ENCODE results near the gene SDK1. TPM values are rescaled to one million over a fixed set of nuclear protein-coding genes. Genes with fewer than 3 reads are reported as not detected.
"Not testable (repeated sequence)": the region's sequence is repeated elsewhere in the genome, so short reads cannot be mapped to it uniquely, and the experiment has no call there.

Gene SDK1
- polyA plus RNA-seq, 3 donors = 3.2 to 6.6 (median 3.3) TPM

DNA sequence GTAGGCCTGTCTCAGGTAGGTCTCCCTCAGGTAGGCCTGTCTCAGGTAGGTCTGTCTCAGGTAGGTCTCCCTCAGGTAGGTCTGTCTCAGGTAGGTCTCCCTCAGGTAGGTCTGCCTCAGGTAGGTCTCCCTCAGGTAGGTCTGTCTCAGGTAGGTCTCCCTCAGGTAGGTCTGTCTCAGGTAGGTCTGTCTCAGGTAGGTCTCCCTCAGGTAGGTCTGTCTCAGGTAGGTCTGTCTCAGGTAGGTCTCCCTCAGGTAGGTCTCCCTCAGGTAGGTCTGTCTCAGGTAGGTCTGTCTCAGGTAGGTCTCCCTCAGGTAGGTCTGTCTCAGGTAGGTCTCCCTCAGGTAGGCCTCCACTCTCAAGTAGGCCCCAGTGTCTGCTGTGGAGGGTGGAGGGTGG lies 281.1 kb downstream of the SDK1 start:
- H3K27ac ChIP-seq (ENCODE audit: low read depth, low read length) = not testable (repeated sequence)

DNA sequence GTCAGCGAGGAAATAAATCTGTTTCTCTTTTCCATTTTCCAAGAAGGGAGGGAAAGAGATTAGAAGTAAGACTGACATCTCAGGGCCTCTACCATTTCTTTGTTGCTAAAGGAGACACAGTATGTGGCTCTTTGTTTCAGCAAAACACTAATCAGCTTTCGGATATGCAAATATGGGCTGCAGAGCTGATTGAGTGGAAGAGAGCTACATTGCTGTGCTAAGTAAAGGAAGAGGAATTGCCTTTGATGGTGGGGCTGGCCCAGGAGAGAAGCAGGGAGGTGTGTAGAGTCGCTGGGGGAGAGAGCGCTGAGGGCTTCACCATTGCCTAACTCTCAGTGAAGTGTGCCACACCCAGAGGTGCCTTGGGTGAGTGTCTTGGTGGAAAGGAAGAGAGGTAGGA lies 284.8 kb downstream of the SDK1 start:
- H3K27ac ChIP-seq (ENCODE audit: low read depth, low read length) = no peak overlapping the region
- 78 to 83% (median 80%) methylated on average over 4 of the region's 4 CpGs for WGBS, 3 donors

DNA sequence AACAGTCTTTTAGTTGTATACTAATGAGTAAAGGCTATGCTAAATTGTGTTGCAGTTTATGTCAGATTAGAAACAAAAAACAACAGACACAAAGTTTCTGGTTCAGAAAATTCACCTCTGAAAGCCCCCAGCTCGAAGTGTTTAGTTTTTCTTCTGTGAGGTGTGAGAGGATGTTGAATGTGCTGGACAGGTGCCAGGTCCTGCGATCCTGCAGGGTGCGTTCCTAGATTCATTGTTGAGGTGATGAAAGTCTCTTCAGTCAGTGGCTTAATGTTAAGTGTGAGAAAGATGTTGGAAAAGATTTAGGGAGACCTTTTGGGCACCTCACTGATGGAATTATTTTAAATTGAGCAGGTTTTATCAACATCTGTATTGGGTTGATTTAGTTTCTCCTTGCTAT lies 287.3 kb downstream of the SDK1 start:
- no peak overlapping the region for H3K27ac ChIP-seq (ENCODE audit: low read depth, low read length)
- 42 to 48% (median 46%) methylated on average over 3 of the region's 3 CpGs for WGBS, 3 donors

DNA sequence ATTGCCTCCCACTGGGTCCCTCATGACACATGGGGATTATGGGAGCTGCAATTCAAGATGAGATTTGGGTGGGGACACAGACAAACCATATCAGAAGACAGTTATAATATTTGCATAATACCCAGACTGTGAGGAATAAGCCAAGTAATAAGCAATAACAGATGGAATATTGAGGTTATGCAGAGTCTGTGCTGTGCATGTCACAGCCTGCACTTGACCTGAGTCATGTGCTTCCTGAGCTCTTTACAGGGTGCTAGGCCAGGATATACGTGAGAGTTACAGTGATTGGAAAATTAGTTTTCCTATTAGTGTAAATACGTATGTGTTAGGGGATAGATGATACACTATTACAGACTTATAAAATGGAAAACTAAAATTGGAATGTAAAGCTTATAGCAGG lies 288.7 kb downstream of the SDK1 start:
- no peak overlapping the region for H3K27ac ChIP-seq (ENCODE audit: low read depth, low read length)
- 67 to 78% (median 73%) methylated on average over 2 of the region's 2 CpGs for WGBS, 3 donors

DNA sequence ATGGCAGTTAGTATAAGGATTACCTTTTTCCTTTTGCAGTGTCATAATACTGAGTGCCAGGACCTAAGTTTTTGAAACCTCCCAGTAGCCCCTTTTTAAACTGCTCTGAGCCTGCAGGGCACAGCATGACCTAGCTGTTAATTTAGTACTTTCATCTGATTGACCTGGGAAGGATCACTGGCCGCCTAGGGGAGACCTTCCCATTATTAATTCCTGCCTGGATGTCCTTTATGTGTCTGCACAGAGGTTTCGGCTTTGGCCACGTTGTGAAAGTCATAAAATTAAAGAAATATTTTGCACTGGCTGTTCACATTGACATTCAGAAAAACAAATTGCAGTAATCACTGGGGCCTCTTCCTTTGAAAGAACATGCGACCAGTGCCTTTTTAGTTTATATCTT lies 290.2 kb downstream of the SDK1 start:
- WGBS, 3 donors = 71 to 86% (median 76%) methylated on average over 4 of the region's 4 CpGs
- H3K27ac ChIP-seq (ENCODE audit: low read depth, low read length) = no peak overlapping the region

DNA sequence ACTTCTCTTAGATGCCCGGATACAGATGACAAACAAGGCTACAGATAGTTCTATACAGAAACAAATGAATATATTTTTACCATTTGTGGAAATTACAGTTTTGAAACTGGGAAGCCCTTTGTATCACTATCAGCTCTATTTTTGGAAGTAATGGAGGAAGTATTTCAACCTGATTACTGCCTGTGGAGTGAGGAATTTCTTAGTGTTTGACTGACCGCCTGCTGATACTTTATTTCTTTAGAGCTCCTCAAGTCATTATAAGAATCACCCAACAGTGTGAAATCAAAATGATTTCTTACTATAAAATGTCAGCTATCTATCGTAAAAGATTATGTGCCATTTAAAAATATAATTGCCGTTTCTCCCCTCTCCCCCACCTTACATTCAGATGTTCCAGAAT lies 290.9 kb downstream of the SDK1 start:
- no peak overlapping the region for H3K27ac ChIP-seq (ENCODE audit: low read depth, low read length)
- WGBS, 3 donors = 84 to 86% (median 84%) methylated on average over 4 of the region's 4 CpGs

DNA sequence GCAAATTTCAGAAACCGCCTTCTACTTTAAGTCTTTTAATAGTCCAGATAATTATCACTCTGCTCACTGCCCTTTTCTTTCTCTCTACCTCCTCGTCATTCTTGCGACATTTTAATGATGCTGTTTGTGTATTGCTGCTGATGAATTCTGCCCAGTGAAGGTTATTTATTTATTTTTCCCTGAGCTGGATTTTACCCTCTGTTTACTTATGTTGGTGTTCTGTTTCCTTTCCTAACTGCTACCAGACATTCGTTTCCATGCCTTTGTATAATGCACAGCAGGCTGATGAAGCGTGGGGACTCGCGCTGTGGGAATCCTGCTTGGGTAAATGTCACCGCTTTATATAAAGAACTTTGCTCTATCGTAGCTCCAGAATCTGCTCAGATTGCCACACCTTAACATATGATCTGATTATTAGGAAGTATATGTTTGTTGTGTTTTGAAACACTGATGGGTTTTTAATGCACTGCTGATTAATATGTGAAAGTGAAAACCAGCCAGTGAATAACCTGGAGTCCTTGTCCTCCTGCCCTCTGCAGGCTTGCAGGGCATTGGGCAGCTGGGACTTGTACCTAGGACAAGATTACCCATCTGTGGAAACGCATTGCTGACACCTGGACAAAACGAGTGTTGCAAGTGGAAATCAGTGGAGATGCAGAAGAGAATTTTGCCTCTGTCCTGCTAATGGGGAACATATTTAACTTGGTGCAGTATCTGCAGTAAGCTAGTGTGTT lies 291.5 kb downstream of the SDK1 start:
- WGBS, 3 donors = 44 to 63% (median 58%) methylated on average over 11 of the region's 11 CpGs
- no peak overlapping the region for H3K27ac ChIP-seq (ENCODE audit: low read depth, low read length)

DNA sequence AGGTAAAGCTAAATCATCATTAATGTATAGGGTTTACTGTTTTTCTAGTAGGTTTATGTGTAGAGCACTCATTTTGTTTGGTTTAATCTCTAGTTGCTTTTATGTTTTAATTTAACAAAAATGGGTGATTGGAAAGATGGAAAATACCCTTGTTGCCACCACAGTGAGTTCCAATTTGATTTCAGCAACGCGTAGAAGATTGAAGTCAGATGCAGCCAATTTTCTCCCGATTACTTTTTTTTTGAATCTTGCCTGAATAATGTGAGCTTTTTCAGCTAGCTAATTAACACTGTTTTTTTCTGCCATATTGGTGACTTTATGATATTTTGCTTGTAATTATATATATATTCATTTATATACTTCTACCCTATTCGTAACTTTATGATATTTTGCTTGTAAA lies 293.8 kb downstream of the SDK1 start:
- H3K27ac ChIP-seq (ENCODE audit: low read depth, low read length) = no peak overlapping the region
- 96 to 97% (median 96%) methylated on average over 4 of the region's 4 CpGs for WGBS, 3 donors

DNA sequence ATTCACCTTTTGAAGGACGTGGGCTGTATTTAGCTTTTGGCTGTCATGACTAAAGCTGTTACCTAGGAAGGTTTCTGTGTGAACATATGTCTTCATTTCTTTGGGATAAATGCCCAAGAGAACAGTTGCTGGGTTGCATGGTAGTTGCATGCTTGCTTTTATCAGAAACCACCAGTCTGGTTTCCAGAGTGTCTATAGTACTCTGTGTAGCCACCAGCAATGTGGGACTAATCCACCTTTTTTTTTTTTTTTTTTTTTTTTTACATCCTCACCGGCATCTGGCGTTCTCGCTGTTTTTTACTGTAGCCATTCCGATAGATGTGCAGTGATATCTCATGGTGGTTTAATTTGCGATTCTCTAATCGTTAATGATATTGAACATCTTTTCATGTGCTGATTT lies 297.8 kb downstream of the SDK1 start:
- 67 to 94% (median 89%) methylated on average over 7 of the region's 7 CpGs for WGBS, 3 donors
- H3K27ac ChIP-seq (ENCODE audit: low read depth, low read length) = no peak overlapping the region

DNA sequence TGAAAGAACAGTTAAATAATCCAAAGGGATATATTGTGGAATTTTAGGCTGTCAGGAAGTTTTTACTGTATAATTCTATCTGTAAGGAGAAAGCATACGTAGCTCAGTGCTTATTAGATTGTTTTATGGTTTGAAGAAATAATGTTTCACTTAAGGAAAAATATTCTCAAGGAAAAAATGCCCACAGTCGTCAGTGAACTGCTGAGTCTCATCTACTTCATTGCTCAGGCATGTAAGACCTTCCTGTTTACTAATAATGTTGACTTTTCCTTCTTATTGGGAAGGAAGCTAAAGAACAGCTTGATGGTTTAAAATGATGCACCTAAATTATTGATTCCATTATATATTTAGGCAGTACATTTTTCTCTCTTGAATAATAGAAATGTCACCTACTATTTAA lies 304.2 kb downstream of the SDK1 start:
- 47 to 60% (median 60%) methylated on average over 2 of the region's 2 CpGs for WGBS, 3 donors
- no peak overlapping the region for H3K27ac ChIP-seq (ENCODE audit: low read depth, low read length)

DNA sequence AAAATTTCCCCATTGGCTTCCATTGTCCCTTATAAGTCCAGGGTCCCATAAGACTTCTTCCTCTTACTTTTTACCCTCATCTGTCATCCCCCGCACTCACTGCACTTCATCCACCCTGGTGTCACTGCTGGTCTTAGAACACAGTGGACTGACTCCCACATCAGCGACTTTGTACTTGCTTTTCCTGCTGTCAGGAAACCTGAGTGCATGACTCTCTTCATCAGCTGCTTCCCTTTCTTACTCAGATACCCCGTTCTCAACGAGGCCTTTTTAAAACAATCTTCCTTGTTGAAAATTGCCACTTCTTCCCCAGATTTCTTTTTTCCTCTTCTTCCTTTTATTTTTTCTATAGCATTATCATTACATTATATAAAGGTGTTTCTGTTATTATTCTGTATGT lies 305.4 kb downstream of the SDK1 start:
- H3K27ac ChIP-seq (ENCODE audit: low read depth, low read length) = no peak overlapping the region
- WGBS, 3 donors = 53 to 78% (median 59%) methylated on average over 4 of the region's 4 CpGs

DNA sequence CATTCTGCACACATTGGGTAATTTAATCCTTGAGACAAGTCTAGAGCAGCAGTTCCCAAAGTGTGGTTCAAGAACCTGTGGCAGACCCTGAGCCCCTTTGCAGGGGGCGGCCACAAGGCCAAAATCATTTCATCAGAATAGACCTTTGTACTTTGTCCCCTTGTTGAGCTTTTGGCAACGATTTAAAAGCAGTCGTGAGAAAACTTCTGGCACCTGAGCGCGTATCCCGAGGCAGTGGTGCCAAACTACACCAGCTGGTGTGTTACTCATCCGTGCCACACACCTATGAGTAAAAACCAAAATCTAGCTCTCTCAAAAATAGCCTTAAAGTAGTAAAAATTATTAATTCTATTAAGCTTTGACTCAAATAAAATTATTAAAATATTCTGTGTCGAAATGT lies 306.8 kb downstream of the SDK1 start:
- H3K27ac ChIP-seq (ENCODE audit: low read depth, low read length) = no peak overlapping the region
- WGBS, 3 donors = 49 to 92% (median 87%) methylated on average over 8 of the region's 8 CpGs

DNA sequence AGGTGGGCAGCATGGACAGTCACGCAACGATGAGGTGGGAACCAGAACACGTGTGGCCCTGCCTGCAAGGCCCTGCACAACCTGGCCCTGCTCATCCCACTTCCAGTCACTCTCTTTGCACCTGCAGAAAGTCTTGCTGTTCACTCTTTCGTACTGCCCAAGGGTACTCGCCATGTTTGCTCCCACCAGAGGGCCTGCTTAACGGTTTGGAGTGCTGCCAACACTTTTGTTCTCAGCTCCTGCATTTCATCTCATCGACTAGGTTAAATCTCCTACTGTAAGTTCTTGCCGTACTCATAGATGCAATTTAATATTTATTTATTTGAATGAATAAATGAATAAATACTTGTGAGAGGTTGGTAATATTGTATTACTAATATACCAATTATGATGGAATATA lies 315.3 kb downstream of the SDK1 start:
- WGBS, 3 donors = 83 to 86% (median 85%) methylated on average over 8 of the region's 8 CpGs
- H3K27ac ChIP-seq (ENCODE audit: low read depth, low read length) = no peak overlapping the region

DNA sequence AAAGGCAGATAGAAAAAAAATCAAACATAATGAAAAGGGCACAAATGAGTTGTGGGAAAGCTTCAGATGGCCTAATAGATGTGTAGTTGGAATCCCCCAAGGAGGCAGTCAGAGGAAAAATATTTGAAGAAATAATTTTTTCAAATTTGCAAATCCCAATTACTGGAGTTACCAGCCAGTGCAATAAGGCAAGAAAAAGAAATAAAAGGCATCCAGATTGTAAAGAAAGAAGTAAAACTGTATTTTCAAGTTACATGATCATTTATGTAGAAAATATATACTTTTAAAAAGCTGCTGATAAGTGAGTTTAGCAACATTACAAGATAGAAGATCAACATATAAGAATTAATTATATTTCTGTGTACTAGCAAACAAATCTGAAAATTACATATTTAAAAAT lies 329.0 kb downstream of the SDK1 start:
- no peak overlapping the region for H3K27ac ChIP-seq (ENCODE audit: low read depth, low read length)

DNA sequence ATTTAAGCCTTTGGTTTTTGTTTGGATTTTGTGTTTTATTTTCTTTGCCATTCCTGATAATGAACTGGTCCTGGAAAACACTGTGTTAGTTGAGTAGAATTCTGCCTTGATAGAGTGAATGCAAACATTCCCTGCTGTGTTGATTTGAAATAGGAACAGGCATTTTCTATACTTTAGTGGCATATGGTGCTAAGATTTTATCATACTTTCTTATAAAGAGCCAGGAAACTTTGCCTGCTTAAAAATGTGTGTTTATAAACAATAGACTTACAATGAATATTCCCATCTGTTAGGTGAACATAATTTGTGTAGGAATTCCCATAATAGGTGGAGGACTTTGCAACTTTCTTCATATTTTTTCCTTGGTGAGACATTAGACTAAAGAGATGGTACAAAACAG lies 333.3 kb downstream of the SDK1 start:
- H3K27ac ChIP-seq (ENCODE audit: low read depth, low read length) = no peak overlapping the region

DNA sequence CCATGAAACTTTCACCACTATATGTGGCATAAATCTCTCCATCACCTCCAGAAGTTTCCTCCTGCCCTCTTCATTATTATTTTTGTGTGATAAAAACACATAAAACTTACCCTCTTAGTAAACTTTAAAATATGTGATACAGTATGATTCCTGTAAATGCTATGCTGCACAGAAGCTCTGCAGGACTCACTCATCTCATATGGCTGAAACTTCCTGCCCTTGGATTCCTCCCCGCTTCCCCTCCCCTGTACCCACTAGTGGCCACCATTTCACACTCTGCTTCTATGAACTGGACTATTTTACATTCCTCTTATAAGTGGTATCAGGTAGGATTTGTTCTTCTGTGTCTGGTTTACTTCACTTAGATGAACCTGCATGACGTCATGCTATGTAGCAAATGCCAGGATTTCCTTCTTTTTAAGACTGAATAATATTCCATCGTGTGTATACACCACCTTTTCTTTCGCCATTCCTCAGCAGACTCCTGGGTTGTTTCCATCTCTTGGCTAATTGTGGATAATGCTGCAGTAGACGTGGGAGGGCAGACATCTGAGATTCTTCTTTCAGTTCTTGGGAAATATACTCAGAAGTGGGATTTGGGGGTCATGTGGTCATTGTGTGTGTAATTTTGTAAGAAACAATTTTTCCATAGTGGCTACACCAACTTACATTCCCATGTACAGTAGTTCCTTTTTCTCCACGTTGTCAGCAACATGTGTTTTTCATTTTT lies 335.2 kb downstream of the SDK1 start:
- H3K27ac ChIP-seq (ENCODE audit: low read depth, low read length) = no peak overlapping the region
- 75 to 86% (median 77%) methylated on average over 6 of the region's 6 CpGs for WGBS, 3 donors

DNA sequence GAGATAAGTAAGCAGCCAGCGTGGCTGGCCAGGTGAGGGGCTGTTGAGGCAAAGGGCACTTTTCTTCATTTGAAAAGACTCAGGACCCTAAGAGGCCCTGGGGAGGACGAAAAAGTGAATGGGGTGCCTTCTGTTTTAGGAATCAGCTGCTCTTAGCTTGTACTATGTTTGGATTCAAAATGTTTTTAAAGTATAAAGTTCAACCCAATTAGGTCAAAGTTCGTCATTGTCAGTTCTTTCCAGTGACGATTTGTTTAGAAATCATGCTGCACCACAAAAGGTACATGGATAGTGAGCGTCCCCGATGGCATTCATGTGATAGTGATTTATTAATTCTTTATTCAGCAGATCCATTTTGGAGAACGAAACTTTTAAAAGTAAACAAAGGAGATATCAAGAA lies 338.2 kb downstream of the SDK1 start:
- H3K27ac ChIP-seq (ENCODE audit: low read depth, low read length) = no peak overlapping the region
- 51 to 64% (median 63%) methylated on average over 7 of the region's 7 CpGs for WGBS, 3 donors

DNA sequence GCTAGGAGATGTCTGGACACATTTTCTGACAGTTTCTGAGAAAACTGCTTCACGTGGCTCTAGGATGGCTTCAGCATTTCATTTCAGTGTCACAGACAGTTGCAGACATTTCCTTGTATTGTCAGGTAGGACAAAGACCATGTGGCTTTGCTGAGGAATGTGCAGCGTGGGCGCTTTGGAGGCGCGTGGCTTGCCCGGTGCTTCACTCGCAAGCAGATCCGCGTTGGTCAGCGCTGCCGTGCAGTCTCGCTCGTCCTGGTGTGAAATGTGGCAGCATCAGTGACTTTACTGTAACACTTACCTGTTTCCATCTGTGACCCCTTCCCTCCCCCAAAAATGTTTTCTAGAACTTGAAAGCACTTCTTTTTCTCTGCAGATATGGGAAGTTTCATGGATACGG lies 340.5 kb downstream of the SDK1 start:
- 62 to 80% (median 79%) methylated on average over 14 of the region's 14 CpGs for WGBS, 3 donors
- H3K27ac ChIP-seq (ENCODE audit: low read depth, low read length) = no peak overlapping the region

DNA sequence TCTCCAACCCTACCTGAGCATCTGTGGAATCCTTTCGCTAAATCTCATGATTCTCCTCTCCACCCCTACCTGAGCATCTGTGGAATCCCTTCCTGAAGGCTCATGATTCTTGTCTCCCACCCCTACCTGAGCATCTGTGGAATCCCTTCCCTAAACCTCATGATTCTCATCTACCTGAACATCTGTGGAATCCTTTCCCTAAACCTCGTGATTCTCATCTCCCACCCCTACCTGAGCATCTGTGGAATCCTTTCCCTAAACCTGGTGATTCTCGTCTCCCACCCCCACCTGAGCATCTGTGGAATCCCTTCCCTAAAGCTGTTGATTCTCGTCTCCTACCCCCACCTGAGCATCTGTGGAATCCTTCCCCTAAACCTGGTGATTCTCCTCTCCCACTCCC lies 342.0 kb downstream of the SDK1 start:
- 86 to 92% (median 89%) methylated on average over 4 of the region's 4 CpGs for WGBS, 3 donors
- no peak overlapping the region for H3K27ac ChIP-seq (ENCODE audit: low read depth, low read length)

DNA sequence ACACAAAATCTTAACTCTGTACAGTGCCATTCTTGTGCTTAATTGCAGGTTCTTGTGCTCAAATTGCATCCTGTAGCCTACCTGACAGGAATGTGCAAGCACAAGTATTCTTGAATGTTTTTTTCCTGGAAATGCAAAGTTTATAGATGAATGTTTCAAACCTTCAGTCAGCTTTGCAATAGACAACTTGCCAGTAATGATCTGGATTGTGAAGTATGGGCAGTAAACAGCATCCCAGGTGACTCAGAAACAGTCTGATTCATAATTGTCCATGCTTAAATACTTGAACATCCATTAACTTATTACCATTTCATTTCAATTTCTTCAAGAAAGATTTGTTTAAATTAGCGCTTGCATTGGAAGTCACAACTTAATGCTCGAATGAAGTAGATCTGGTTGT lies 347.2 kb downstream of the SDK1 start:
- H3K27ac ChIP-seq (ENCODE audit: low read depth, low read length) = no peak overlapping the region
- WGBS, 3 donors = 94 to 98% (median 96%) methylated on average over 2 of the region's 2 CpGs
